SU-DHL-6 (cell line): ENCODE measurements around the gene AADACL3.

Experiments used
- H2AFZ ChIP-seq: fragments of 200-600 bp; sonication (generic); 2 replicates; pipeline ENCODE4 v1.6.1; 2014; ENCODE audit warnings: low read depth, mild to moderate bottlenecking, moderate library complexity, mixed read lengths, antibody characterized with exemption, low read length; ENCODE audit not compliant: severe bottlenecking
- H3F3A ChIP-seq: fragments of 200-600 bp; shearing (Covaris generic); 2 replicates; pipeline ENCODE4 v1.6.0; 2016; ENCODE audit warnings: antibody characterized with exemption, mild to moderate bottlenecking; ENCODE audit not compliant: insufficient read depth
- H3K27ac ChIP-seq: fragments of 200-600 bp; sonication (generic); 2 replicates; pipeline ENCODE4 v1.5.1; 2016; ENCODE audit warnings: low read depth, mild to moderate bottlenecking, low read length, moderate library complexity, mixed read lengths
- H3K27me3 ChIP-seq: fragments of 200-600 bp; sonication (generic), shearing (Covaris generic); 2 replicates; pipeline ENCODE4 v1.6.0; 2014; ENCODE audit warnings: mild to moderate bottlenecking, low read length
- H3K36me3 ChIP-seq: fragments of 200-600 bp; sonication (generic); 2 replicates; pipeline ENCODE4 v1.6.1; 2014; ENCODE audit warnings: mild to moderate bottlenecking, low read length, mixed read lengths
- H3K4me2 ChIP-seq: fragments of 300-600, 200-600 bp; shearing (Covaris generic), sonication (generic); 2 replicates; pipeline ENCODE4 v1.6.0; 2014; ENCODE audit warnings: low read length, low read depth, mild to moderate bottlenecking; ENCODE audit not compliant: poor library complexity, severe bottlenecking
- H3K4me3 ChIP-seq: fragments of 200-600 bp; sonication (generic); 2 replicates; pipeline ENCODE4 v1.5.1; 2014; ENCODE audit warnings: antibody characterized with exemption, low read length, mild to moderate bottlenecking, mixed read lengths; ENCODE audit not compliant: insufficient read depth, poor library complexity, severe bottlenecking
- H3K79me2 ChIP-seq: fragments of 200-600 bp; sonication (generic); 2 replicates; pipeline ENCODE4 v1.6.1; 2014; ENCODE audit warnings: mild to moderate bottlenecking, low read length, moderate library complexity; ENCODE audit not compliant: insufficient read depth
- H3K9ac ChIP-seq: fragments of 200-600 bp; sonication (generic); 2 replicates; pipeline ENCODE4 v1.7.0; 2014; ENCODE audit warnings: mild to moderate bottlenecking, low read length
- H3K9me2 ChIP-seq: fragments of 200-600 bp; sonication (generic); replicated peaks from 2 replicates; pipeline ENCODE4 v1.6.1; 2014; ENCODE audit warnings: low read length; ENCODE audit not compliant: insufficient read depth
- H3K9me3 ChIP-seq: fragments of 200-600 bp; sonication (generic); 2 replicates; pipeline ENCODE4 v1.6.1; 2014; ENCODE audit warnings: low read length, mixed read lengths; ENCODE audit not compliant: insufficient read depth
- H4K20me1 ChIP-seq: fragments of 200-600 bp; sonication (generic); 2 replicates; pipeline ENCODE4 v1.6.1; 2014; ENCODE audit warnings: low read depth, mild to moderate bottlenecking, antibody characterized with exemption, low read length, moderate library complexity, mixed read lengths
- CTCF ChIP-seq: fragments of 200-600 bp; sonication (generic); IDR thresholded peaks from one replicate; pipeline ENCODE4 v1.5.1; 2017; ENCODE audit warnings: antibody characterized with exemption, mild to moderate bottlenecking, low read length, moderate library complexity; ENCODE audit not compliant: insufficient read depth, poor library complexity, severe bottlenecking
- EZH2phosphoT487 ChIP-seq: fragments of 200-600 bp; sonication (generic), shearing (Covaris generic); conservative IDR thresholded peaks from 2 replicates; pipeline ENCODE4 v1.6.1; 2018; ENCODE audit warnings: mild to moderate bottlenecking, antibody characterized with exemption, low read length, moderate library complexity, mixed read lengths

AADACL3 gene

GRCh38 chr1:12709696-12710095 lies 6.2 kb upstream of the AADACL3 start:
- Histone ChIP-seq H3F3A (no peaks in the 10 kb centered on the region), H3K9me2 (no peaks in the 10 kb centered on the region), H4K20me1 (no peaks in the 10 kb centered on the region), H3K27me3 (no peaks in the 10 kb centered on the region), H3K4me3 (no peak overlapping the region), H3K79me2 (no peaks in the 10 kb centered on the region), H2AFZ (no peak overlapping the region), H3K9ac (no peak overlapping the region), H3K27ac (no peak overlapping the region), H3K4me2 (no peak overlapping the region), H3K9me3 (no peaks in the 10 kb centered on the region), H3K36me3 (no peaks in the 10 kb centered on the region)
- TF ChIP-seq CTCF (no peak), EZH2phosphoT487 (no peak)

GRCh38 chr1:12711536-12711935 lies 4.4 kb upstream of the AADACL3 start:
- Histone ChIP-seq H3F3A (no peaks in the 10 kb centered on the region), H4K20me1 (no peaks in the 10 kb centered on the region), H3K9me2 (no peaks in the 10 kb centered on the region), H3K27me3 (no peaks in the 10 kb centered on the region), H3K9me3 (no peaks in the 10 kb centered on the region), H3K9ac (no peak overlapping the region), H3K4me3 (no peak overlapping the region), H3K36me3 (no peaks in the 10 kb centered on the region), H2AFZ (no peak overlapping the region), H3K4me2 (no peak overlapping the region), H3K27ac (no peak overlapping the region), H3K79me2 (no peaks in the 10 kb centered on the region)
- TF ChIP-seq CTCF (no peak), EZH2phosphoT487 (no peak)

GRCh38 chr1:12712076-12712475 lies 3.8 kb upstream of the AADACL3 start:
- H2AFZ ChIP-seq, result no peak overlapping the region
- TF ChIP-seq EZH2phosphoT487, result no peak
- no peak for TF ChIP-seq CTCF
- H3K4me2 ChIP-seq, result no peak overlapping the region
- H3K79me2 ChIP-seq, result no peaks in the 10 kb centered on the region
- H3K27ac ChIP-seq, result no peak overlapping the region
- H4K20me1 ChIP-seq, result no peaks in the 10 kb centered on the region
- no peaks in the 10 kb centered on the region for H3F3A ChIP-seq
- H3K36me3 ChIP-seq, result no peaks in the 10 kb centered on the region
- H3K27me3 ChIP-seq, result no peaks in the 10 kb centered on the region
- H3K4me3 ChIP-seq, result no peak overlapping the region
- H3K9me2 ChIP-seq, result no peaks in the 10 kb centered on the region
- no peaks in the 10 kb centered on the region for H3K9me3 ChIP-seq
- no peak overlapping the region for H3K9ac ChIP-seq
